Ovary (tissue), 9 donors: ENCODE results near the gene EPHB1. TPM values are rescaled to one million over a fixed set of nuclear protein-coding genes. Genes with fewer than 3 reads are reported as not detected.

Source experiments
- DNase-seq, 5 donors: peaks; one replicate each; pipeline ENCODE4 v3.0.0-alpha.2; 2019 to 2020
- H3K27ac ChIP-seq, 2 donors: fragments of 200-600 bp; one replicate each; pipeline versions ENCODE4 v1.5.1 to v1.8.0; 2019 to 2022
- H3K27me3 ChIP-seq: fragments of 200-600 bp; one replicate; pipeline ENCODE4 v1.8.0; 2022
- H3K36me3 ChIP-seq: fragments of 200-600 bp; sonication (generic); one replicate; pipeline ENCODE4 v1.5.1; 2019
- H3K4me1 ChIP-seq: one replicate; pipeline ENCODE4 v1.8.1; 2013; ENCODE audit warnings: mild to moderate bottlenecking, moderate library complexity; ENCODE audit not compliant: insufficient read depth
- H3K4me3 ChIP-seq: fragments of 200-600 bp; sonication (generic); one replicate; pipeline ENCODE4 v1.5.1; 2017
- H3K9me3 ChIP-seq, 2 donors: fragments of 200-600 bp in 1 of 2; sonication (generic) in 1 of 2; one replicate each; pipeline versions ENCODE4 v1.5.1 to v1.8.1; 2013 to 2019; ENCODE audit warnings: mild to moderate bottlenecking in 1 of 2, moderate library complexity in 1 of 2
- CTCF ChIP-seq, 3 donors: fragments of 450-650 bp in 2 of 3; fragments of 200-600 bp in 1 of 3; IDR thresholded peaks; one replicate each; pipeline versions ENCODE4 v1.5.1 to v1.8.0; 2016 to 2022; ENCODE audit warnings: antibody characterized with exemption in 3 of 3, mild to moderate bottlenecking in 1 of 3
- EP300 ChIP-seq: sonication (generic); formaldehyde crosslinking; IDR thresholded peaks from one replicate; pipeline ENCODE4 v1.6.1; 2017; ENCODE audit warnings: antibody characterized with exemption
- POLR2A ChIP-seq: fragments of 450-650 bp; IDR thresholded peaks from one replicate; pipeline ENCODE4 v1.6.1; 2017; ENCODE audit warnings: antibody characterized with exemption, mild to moderate bottlenecking, moderate library complexity
- WGBS, 3 donors: extraction: QIAGEN DNeasy Blood & Tissue Kit in 1 of 3; methylation state at CpG; one replicate each; pipeline versions ENCODE4 v1.1.5 to v1.1.7; 2013 to 2017; 5-methylcytosine and 5-hydroxymethylcytosine counted together
- intact Hi-C, 4 donors: fragments of 100-400 bp; cut with DNase I; formaldehyde crosslinking; loops; one replicate each; pipeline versions ENCODE4 v1.11.0 to v1.15.1; 2022 to 2023
- polyA plus RNA-seq, 2 donors: library from polyadenylated mRNA; stranded (reverse); fragments of 200-250 nt in 1 of 2; fragments of 350-450 nt in 1 of 2; fragmentation: Illumina TruSeq in 1 of 2; extraction: RNeasy Lipid Tissue Mini Kit (QIAGEN cat#74804) in 1 of 2; gene quantifications; one replicate each; pipeline ENCODE4 v1.2.3, GENCODE V29; 2013 to 2014
- total RNA-seq, 7 donors: library from RNA; depleted of rRNA in 2 of 7; stranded (reverse); fragments of >200 nt in 2 of 7; fragmentation: NEBNext Ultra II Directional in 3 of 7; extraction: Animal tissue kit (Norgen Biotek cat#: 25700) in 3 of 7; gene quantifications; one replicate each; pipeline versions ENCODE4 v1.1.0 to v1.2.4, GENCODE V29; 2016 to 2023
- donor health status: DM: no; HTN: no; CAD: no; lungs with moderate emphysema.
- donor health status: DM: no; HTN: no; CAD: no.
- donor health status: Bipolar disorder and iron deficiency.
- donor health status: DM: yes; HTN: yes; CAD: no.
- donor health status: DM: no; HTN: no; CAD: no.
- donor health status: DM: yes; HTN: yes; CAD: no.

The EPHB1 gene
- total and polyA plus RNA-seq, 9 donors, result 0.25 to 2.7 (median 1.0) TPM

GRCh38 chr3:135155791-135156190 lies 360.7 kb downstream of the EPHB1 start:
- intact Hi-C loops, result no loop called here
- Histone ChIP-seq H3K27ac (no peak overlapping the region), H3K9me3 (no peaks in the 10 kb centered on the region), H3K27me3 (no peaks in the 10 kb centered on the region), H3K36me3 (no peaks in the 10 kb centered on the region), H3K4me3 (no peak overlapping the region), H3K4me1 (no peaks in the 10 kb centered on the region)
- TF ChIP-seq EP300 (no peak), CTCF (IDR thresholded peaks at IDR 0.05) (no peak), POLR2A (no peak)
- 81 to 84% (median 83%) methylated on average over 5 of the region's 5 CpGs for WGBS, 3 donors
- DNase-seq, result no peak

- H3K4me1 ChIP-seq, result no peaks in the 10 kb centered on the region
- WGBS, 3 donors, result 41 to 62% (median 48%) methylated on average over 6 of the region's 6 CpGs
- no peak for TF ChIP-seq EP300
- no peak for TF ChIP-seq POLR2A
- TF ChIP-seq CTCF (IDR thresholded peaks at IDR 0.05), result no peak
- no peaks in the 10 kb centered on the region for H3K36me3 ChIP-seq
- no peak overlapping the region for H3K27ac ChIP-seq
- intact Hi-C loops, result no loop called here
- H3K4me3 ChIP-seq, result no peak overlapping the region
- no peak for DNase-seq
- H3K9me3 ChIP-seq, result no peaks in the 10 kb centered on the region
- no peaks in the 10 kb centered on the region for H3K27me3 ChIP-seq
These were observed 362.1 kb downstream of the EPHB1 start for GRCh38 chr3:135157045-135157740.

GRCh38 chr3:135158520-135158919 lies 363.5 kb downstream of the EPHB1 start:
- Histone ChIP-seq H3K27ac (no peak overlapping the region), H3K36me3 (no peaks in the 10 kb centered on the region), H3K9me3 (no peaks in the 10 kb centered on the region), H3K4me1 (no peaks in the 10 kb centered on the region), H3K27me3 (no peaks in the 10 kb centered on the region), H3K4me3 (no peak overlapping the region)
- no peak for DNase-seq
- intact Hi-C loops, result no loop called here
- TF ChIP-seq EP300, result no peak
- WGBS, 3 donors, result 55 to 86% (median 83%) methylated on average over 5 of the region's 5 CpGs

GRCh38 chr3:135159681-135160247 lies 364.7 kb downstream of the EPHB1 start:
- WGBS, 3 donors, result 37 to 43% (median 40%) methylated on average over 2 of the region's 2 CpGs
- H3K9me3 ChIP-seq, result no peaks in the 10 kb centered on the region
- no peak for TF ChIP-seq POLR2A
- no peak for TF ChIP-seq EP300
- TF ChIP-seq CTCF (IDR thresholded peaks at IDR 0.05), result no peak
- intact Hi-C loops, result no loop called here
- no peak overlapping the region for H3K27ac ChIP-seq
- H3K4me1 ChIP-seq, result no peaks in the 10 kb centered on the region
- H3K27me3 ChIP-seq, result no peaks in the 10 kb centered on the region
- no peak for DNase-seq
- no peak overlapping the region for H3K4me3 ChIP-seq
- H3K36me3 ChIP-seq, result no peaks in the 10 kb centered on the region

GRCh38 chr3:135161425-135161824 lies 366.4 kb downstream of the EPHB1 start:
- WGBS, 3 donors, result 78 to 81% (median 79%) methylated on average over 1 of the region's 1 CpG
- intact Hi-C loops, result no loop called here
- TF ChIP-seq POLR2A (no peak), EP300 (no peak), CTCF (IDR thresholded peaks at IDR 0.05) (no peak)

More at GRCh38 chr3:135161425-135161824, 366.4 kb downstream of the EPHB1 start:
- Histone ChIP-seq H3K9me3 (no peaks in the 10 kb centered on the region), H3K4me3 (no peak overlapping the region), H3K36me3 (no peaks in the 10 kb centered on the region), H3K27me3 (no peaks in the 10 kb centered on the region), H3K27ac (no peak overlapping the region), H3K4me1 (no peaks in the 10 kb centered on the region)
- no peak for DNase-seq
